NCI-H1436 treated with DMSO at 0.1 percent for 48 hours (cell line): Measurements from ENCODE around the gene NCR3LG1.

Experiments
- DNase-seq: peaks from one replicate; lab custom pipeline; 2025; lab: John Stamatoyannopoulos, UW

NCR3LG1 gene

GRCh38 chr11:17351510-17352176 is at the start of gene NCR3LG1:
Gene NCR3LG1 (plus strand): TSS chr11:17351800. CDS start chr11:17351970, 170 bp downstream.
- no peak for DNase-seq

- no peak for DNase-seq
These were observed 38.0 kb upstream of the NCR3LG1 start for GRCh38 chr11:17313349-17314231.

- DNase-seq = no peak
These were observed 37.4 kb upstream of the NCR3LG1 start for GRCh38 chr11:17314232-17314547.

- DNase-seq = no peak
These were observed 36.6 kb upstream of the NCR3LG1 start for GRCh38 chr11:17314904-17315426.

- DNase-seq = no peak
These were observed 22.6 kb upstream of the NCR3LG1 start for GRCh38 chr11:17328871-17329494.

GRCh38 chr11:17331669-17332068 is 19.9 kb upstream of the NCR3LG1 start:
- DNase-seq = no peak

GRCh38 chr11:17333799-17334586 is 17.6 kb upstream of the NCR3LG1 start:
- DNase-seq = no peak

GRCh38 chr11:17343257-17343656 is 8.3 kb upstream of the NCR3LG1 start:
- DNase-seq = no peak

GRCh38 chr11:17343907-17344306 is 7.7 kb upstream of the NCR3LG1 start:
- DNase-seq = no peak

- no peak for DNase-seq
These were observed 3.9 kb upstream of the NCR3LG1 start for GRCh38 chr11:17347676-17348075.

- DNase-seq = no peak
These were observed 987 bp upstream of the NCR3LG1 start for GRCh38 chr11:17350455-17351171.

GRCh38 chr11:17351172-17351509 is 459 bp upstream of the NCR3LG1 start:
- DNase-seq = no peak

- DNase-seq = no peak
These were observed 1.6 kb downstream of the NCR3LG1 start for GRCh38 chr11:17352950-17353820.

- no peak for DNase-seq
These were observed 2.4 kb downstream of the NCR3LG1 start for GRCh38 chr11:17353821-17354600.

- peak; percentile 35 for DNase-seq
These were observed 3.0 kb downstream of the NCR3LG1 start for GRCh38 chr11:17354601-17354991.

- DNase-seq = no peak
These were observed 14.9 kb downstream of the NCR3LG1 start for GRCh38 chr11:17366495-17366894.

GRCh38 chr11:17368551-17368950 is 17.0 kb downstream of the NCR3LG1 start:
- DNase-seq = no peak

GRCh38 chr11:17369094-17369493 is 17.5 kb downstream of the NCR3LG1 start:
- DNase-seq = no peak

- DNase-seq = no peak
These were observed 18.2 kb downstream of the NCR3LG1 start for GRCh38 chr11:17369684-17370243.
